Erythroblast (primary cell): Measurements from ENCODE around the gene RGS7.

Source experiments
- GATA1 ChIP-seq: IDR thresholded peaks from 2 replicates; pipeline ENCODE4 v1.6.1; 2011; ENCODE audit warnings: low read depth, mild to moderate bottlenecking, control low read depth, low read length, moderate library complexity
- POLR2A ChIP-seq: IDR thresholded peaks from 2 replicates; pipeline ENCODE4 v1.6.1; 2011; ENCODE audit warnings: mild to moderate bottlenecking, low read length

- TF ChIP-seq POLR2A: no peak
- TF ChIP-seq GATA1: no peak
Observed at GRCh38 chr1:240836271-240836670, 520.7 kb downstream of the RGS7 start.
